ENCODE measurements around the gene SPTSSB. TPM values are rescaled to one million over a fixed set of nuclear protein-coding genes. Genes with fewer than 3 reads are reported as not detected.
A peak's percentile ranks its signal among the peaks of the same experiment; 100 is the strongest.

Gene SPTSSB
- not detected for total RNA-seq
- polyA plus RNA-seq: 9.5 TPM

GRCh38 chr3:161371441-161372320 is at the start of gene SPTSSB:
Gene SPTSSB, minus strand, starts transcription at chr3:161371517. Its CDS starts 25,194 bp downstream, at chr3:161346323.
- CTCF ChIA-PET: interaction anchor here (0.7 to 2.2 kb wide), 7 partner anchors 11 to 72 kb away, joined by 3 to 7 read pairs (median 3); no protein-coding TSS in a partner anchor
- Histone ChIP-seq H3K27me3 (ENCODE audit: insufficient read depth, low read length, poor library complexity, severe bottlenecking) (peaks cover 17% of the 10 kb centered on the region), H3K4me3 (ENCODE audit: low read length) (peak within 1 kb of the TSS; percentile 54), H3K4me1 (ENCODE audit: insufficient read depth, low read length) (peaks cover 16% of the 10 kb centered on the region), H3K9me3 (ENCODE audit: low read length) (no peaks in the 10 kb centered on the region), H3K36me3 (ENCODE audit: insufficient read depth, low read length) (no peaks in the 10 kb centered on the region), H3K27ac (ENCODE audit: low read depth, low read length) (no peak within 1 kb of the TSS)
- Mint-ChIP-seq H3K27ac (peak within 1 kb of the TSS in 5 of 8 donors; percentile 49 to 90 (median 76)), H3K4me3 (peak within 1 kb of the TSS; percentile 83 to 94 (median 89)), H3K36me3 (peaks cover 0 to 9% (median 0%) of the 10 kb centered on the region in 3 donors), H3K9me3 (no peaks in the 10 kb centered on the region), H3K4me1 (peaks cover 19 to 35% (median 24%) of the 10 kb centered on the region in 3 donors), H3K27me3 (peaks cover 16 to 37% of the 10 kb centered on the region in 2 donors)
- POLR2A ChIA-PET: no interaction called here
- DNase-seq: peak in 4 of 5 donors; percentile 13 to 62 (median 40)

GRCh38 chr3:161420746-161421145 is 49.4 kb upstream of the SPTSSB start:
- ChIA-PET POLR2A (no interaction called here), CTCF (interaction anchor here (0.8 to 1.2 kb wide), 3 partner anchors 10 to 115 kb away, joined by 3 to 4 read pairs (median 3); no protein-coding TSS in a partner anchor)
- no peak overlapping the region for H3K4me3 ChIP-seq (ENCODE audit: low read length)

GRCh38 chr3:161419555-161420333 is 48.4 kb upstream of the SPTSSB start:
- peaks cover 0 to 7% of the 10 kb centered on the region in 2 donors for H3K27me3 Mint-ChIP-seq
- no peak for DNase-seq
- no peaks in the 10 kb centered on the region for H3K4me1 Mint-ChIP-seq
- Histone ChIP-seq H3K27ac (ENCODE audit: low read depth, low read length) (no peak overlapping the region), H3K9me3 (ENCODE audit: low read length) (no peaks in the 10 kb centered on the region), H3K4me1 (ENCODE audit: insufficient read depth, low read length) (no peaks in the 10 kb centered on the region), H3K4me3 (ENCODE audit: low read length) (no peak overlapping the region), H3K36me3 (ENCODE audit: insufficient read depth, low read length) (no peaks in the 10 kb centered on the region), H3K27me3 (ENCODE audit: insufficient read depth, low read length, poor library complexity, severe bottlenecking) (no peaks in the 10 kb centered on the region)
- ChIA-PET POLR2A (no interaction called here), CTCF (no interaction called here)
- H3K9me3 Mint-ChIP-seq: peaks cover 0 to 7% (median 4%) of the 10 kb centered on the region in 5 donors
- peaks cover 0 to 9% (median 3%) of the 10 kb centered on the region in 3 donors for H3K36me3 Mint-ChIP-seq
- H3K4me3 Mint-ChIP-seq: no peak overlapping the region
- no peak overlapping the region for H3K27ac Mint-ChIP-seq

More at GRCh38 chr3:161420746-161421145, 49.4 kb upstream of the SPTSSB start:
- no peaks in the 10 kb centered on the region for H3K4me1 Mint-ChIP-seq
- H3K27ac ChIP-seq (ENCODE audit: low read depth, low read length): no peak overlapping the region
- H3K27ac Mint-ChIP-seq: no peak overlapping the region
- peaks cover 0 to 7% of the 10 kb centered on the region in 2 donors for H3K27me3 Mint-ChIP-seq
- H3K4me3 Mint-ChIP-seq: no peak overlapping the region
- no peaks in the 10 kb centered on the region for H3K27me3 ChIP-seq (ENCODE audit: insufficient read depth, low read length, poor library complexity, severe bottlenecking)
- H3K9me3 Mint-ChIP-seq: peaks cover 0 to 7% (median 4%) of the 10 kb centered on the region in 5 donors
- H3K36me3 Mint-ChIP-seq: peaks cover 0 to 9% (median 3%) of the 10 kb centered on the region in 3 donors
- no peaks in the 10 kb centered on the region for H3K9me3 ChIP-seq (ENCODE audit: low read length)
- DNase-seq: no peak
- no peaks in the 10 kb centered on the region for H3K36me3 ChIP-seq (ENCODE audit: insufficient read depth, low read length)
- no peaks in the 10 kb centered on the region for H3K4me1 ChIP-seq (ENCODE audit: insufficient read depth, low read length)

- ChIA-PET CTCF (no interaction called here), POLR2A (no interaction called here)
- Histone ChIP-seq H3K9me3 (ENCODE audit: low read length) (no peaks in the 10 kb centered on the region), H3K4me3 (ENCODE audit: low read length) (no peak overlapping the region), H3K36me3 (ENCODE audit: insufficient read depth, low read length) (no peaks in the 10 kb centered on the region), H3K27me3 (ENCODE audit: insufficient read depth, low read length, poor library complexity, severe bottlenecking) (no peaks in the 10 kb centered on the region), H3K27ac (ENCODE audit: low read depth, low read length) (no peak overlapping the region), H3K4me1 (ENCODE audit: insufficient read depth, low read length) (no peaks in the 10 kb centered on the region)
- Mint-ChIP-seq H3K36me3 (peaks cover 0 to 9% (median 3%) of the 10 kb centered on the region in 3 donors), H3K4me3 (no peak overlapping the region), H3K9me3 (peaks cover 0 to 7% (median 4%) of the 10 kb centered on the region in 5 donors), H3K4me1 (no peaks in the 10 kb centered on the region), H3K27me3 (peaks cover 8 to 17% of the 10 kb centered on the region in 2 donors), H3K27ac (no peak overlapping the region)
- no peak for DNase-seq
Observed at GRCh38 chr3:161415506-161416231, 44.4 kb upstream of the SPTSSB start.

GRCh38 chr3:161414907-161415306 is 43.6 kb upstream of the SPTSSB start:
- H3K4me3 Mint-ChIP-seq: no peak overlapping the region
- POLR2A ChIA-PET: no interaction called here
- H3K4me3 ChIP-seq (ENCODE audit: low read length): no peak overlapping the region
- H3K27me3 ChIP-seq (ENCODE audit: insufficient read depth, low read length, poor library complexity, severe bottlenecking): no peaks in the 10 kb centered on the region
- H3K27ac Mint-ChIP-seq: no peak overlapping the region
- no peaks in the 10 kb centered on the region for H3K9me3 ChIP-seq (ENCODE audit: low read length)
- peaks cover 0 to 9% (median 3%) of the 10 kb centered on the region in 3 donors for H3K36me3 Mint-ChIP-seq
- H3K4me1 Mint-ChIP-seq: no peaks in the 10 kb centered on the region
- H3K36me3 ChIP-seq (ENCODE audit: insufficient read depth, low read length): no peaks in the 10 kb centered on the region
- no peak overlapping the region for H3K27ac ChIP-seq (ENCODE audit: low read depth, low read length)
- CTCF ChIA-PET: no interaction called here
- peaks cover 8 to 17% of the 10 kb centered on the region in 2 donors for H3K27me3 Mint-ChIP-seq
- peaks cover 0 to 7% (median 4%) of the 10 kb centered on the region in 5 donors for H3K9me3 Mint-ChIP-seq
- DNase-seq: no peak
- H3K4me1 ChIP-seq (ENCODE audit: insufficient read depth, low read length): no peaks in the 10 kb centered on the region

- H3K27me3 Mint-ChIP-seq: peaks cover 11 to 21% of the 10 kb centered on the region in 2 donors
- H3K4me1 Mint-ChIP-seq: peaks cover 2 to 4% (median 4%) of the 10 kb centered on the region in 3 donors
- H3K27ac Mint-ChIP-seq: no peak overlapping the region
- H3K4me1 ChIP-seq (ENCODE audit: insufficient read depth, low read length): no peaks in the 10 kb centered on the region
- ChIA-PET CTCF (no interaction called here), POLR2A (no interaction called here)
- no peaks in the 10 kb centered on the region for H3K9me3 ChIP-seq (ENCODE audit: low read length)
- no peak overlapping the region for H3K4me3 Mint-ChIP-seq
- H3K4me3 ChIP-seq (ENCODE audit: low read length): no peak overlapping the region
- no peak for DNase-seq
- H3K36me3 ChIP-seq (ENCODE audit: insufficient read depth, low read length): no peaks in the 10 kb centered on the region
- H3K27me3 ChIP-seq (ENCODE audit: insufficient read depth, low read length, poor library complexity, severe bottlenecking): no peaks in the 10 kb centered on the region
- H3K36me3 Mint-ChIP-seq: peaks cover 0 to 9% (median 3%) of the 10 kb centered on the region in 3 donors
- peaks cover 0 to 7% (median 4%) of the 10 kb centered on the region in 5 donors for H3K9me3 Mint-ChIP-seq
- H3K27ac ChIP-seq (ENCODE audit: low read depth, low read length): no peak overlapping the region
Observed at GRCh38 chr3:161413855-161414210, 42.5 kb upstream of the SPTSSB start.

- Histone ChIP-seq H3K9me3 (ENCODE audit: low read length) (no peaks in the 10 kb centered on the region), H3K4me3 (ENCODE audit: low read length) (no peak overlapping the region), H3K36me3 (ENCODE audit: insufficient read depth, low read length) (no peaks in the 10 kb centered on the region), H3K4me1 (ENCODE audit: insufficient read depth, low read length) (no peaks in the 10 kb centered on the region), H3K27me3 (ENCODE audit: insufficient read depth, low read length, poor library complexity, severe bottlenecking) (no peaks in the 10 kb centered on the region), H3K27ac (ENCODE audit: low read depth, low read length) (no peak overlapping the region)
- POLR2A ChIA-PET: no interaction called here
- H3K9me3 Mint-ChIP-seq: peaks cover 0 to 7% (median 4%) of the 10 kb centered on the region in 5 donors
- no peak for DNase-seq
- H3K4me3 Mint-ChIP-seq: no peak overlapping the region
- CTCF ChIA-PET: interaction anchor here (1.2 kb wide), 1 partner anchor 139 kb away, joined by 4 read pairs; no protein-coding TSS in a partner anchor
- H3K4me1 Mint-ChIP-seq: peaks cover 2 to 5% (median 5%) of the 10 kb centered on the region in 3 donors
- H3K27me3 Mint-ChIP-seq: peaks cover 11 to 21% of the 10 kb centered on the region in 2 donors
- H3K36me3 Mint-ChIP-seq: peaks cover 0 to 9% (median 3%) of the 10 kb centered on the region in 3 donors
- H3K27ac Mint-ChIP-seq: no peak overlapping the region
Observed at GRCh38 chr3:161413127-161413854, 42.0 kb upstream of the SPTSSB start.
